Measurements from ENCODE around the gene EXOC6B. TPM values are rescaled to one million over a fixed set of nuclear protein-coding genes. Genes with fewer than 3 reads are reported as not detected.
"Not testable (repeated sequence)": the region's sequence is repeated elsewhere in the genome, so short reads cannot be mapped to it uniquely, and the experiment has no call there.

The EXOC6B gene
- total and polyA plus RNA-seq, 8 donors: 3.4 to 57.2 (median 27.1) TPM

GRCh38 chr2:72602711-72603110, 223.1 kb downstream of the EXOC6B start:
- TF ChIP-seq POLR2A (IDR thresholded peaks at IDR 0.05): no peak
- no peak for TF ChIP-seq EP300 (IDR thresholded peaks at IDR 0.05)
- TF ChIP-seq CTCF (IDR thresholded peaks at IDR 0.05): no peak
- no peak for TF ChIP-seq POLR2AphosphoS5 (IDR thresholded peaks at IDR 0.05)
- DNase-seq: no peak
- intact Hi-C loops (cut with DNase I; ENCODE audit: low total_unique reads): no loop called here
- Histone ChIP-seq H3K4me3 (no peak overlapping the region), H3K9me3 (no peaks in the 10 kb centered on the region), H3K4me1 (no peaks in the 10 kb centered on the region), H3K27me3 (no peaks in the 10 kb centered on the region), H3K27ac (no peak overlapping the region), H3K36me3 (no peaks in the 10 kb centered on the region)
- 89 to 96% (median 91%) methylated on average over 3 of the region's 3 CpGs for WGBS, 5 donors

- Histone ChIP-seq H3K4me3 (no peak overlapping the region), H3K27ac (no peak overlapping the region), H3K9me3 (no peaks in the 10 kb centered on the region), H3K36me3 (no peaks in the 10 kb centered on the region), H3K27me3 (no peaks in the 10 kb centered on the region), H3K4me1 (no peaks in the 10 kb centered on the region)
- TF ChIP-seq POLR2AphosphoS5 (IDR thresholded peaks at IDR 0.05) (no peak), CTCF (IDR thresholded peaks at IDR 0.05) (no peak), POLR2A (IDR thresholded peaks at IDR 0.05) (no peak), EP300 (IDR thresholded peaks at IDR 0.05) (no peak)
- WGBS, 5 donors: 78 to 90% (median 83%) methylated on average over 1 of the region's 1 CpG
- no peak for DNase-seq
- intact Hi-C loops (cut with DNase I; ENCODE audit: low total_unique reads): no loop called here
Measured at GRCh38 chr2:72602095-72602494, 223.7 kb downstream of the EXOC6B start.

- H3K4me3 ChIP-seq; H3K27ac ChIP-seq; DNase-seq; H3K9me3 ChIP-seq; H3K4me1 ChIP-seq; intact Hi-C loops (cut with DNase I; ENCODE audit: low total_unique reads); H3K36me3 ChIP-seq; H3K27me3 ChIP-seq: not testable (repeated sequence)
- WGBS, 5 donors: 96 to 100% (median 96%) methylated on average over 4 of the region's 4 CpGs
Measured at GRCh38 chr2:72583836-72584235, 242.0 kb downstream of the EXOC6B start.

GRCh38 chr2:72583376-72583775, 242.5 kb downstream of the EXOC6B start:
- no peaks in the 10 kb centered on the region for H3K27me3 ChIP-seq
- no peak for TF ChIP-seq EP300 (IDR thresholded peaks at IDR 0.05)
- TF ChIP-seq POLR2AphosphoS5 (IDR thresholded peaks at IDR 0.05): no peak
- no peak for TF ChIP-seq CTCF (IDR thresholded peaks at IDR 0.05)
- no peak overlapping the region for H3K4me3 ChIP-seq
- no peak overlapping the region for H3K27ac ChIP-seq
- H3K9me3 ChIP-seq: no peaks in the 10 kb centered on the region
- intact Hi-C loops (cut with DNase I; ENCODE audit: low total_unique reads): no loop called here
- WGBS, 5 donors: 24 to 58% (median 42%) methylated on average over 1 of the region's 1 CpG
- peaks cover 0 to 8% (median 0%) of the 10 kb centered on the region in 4 donors for H3K4me1 ChIP-seq
- DNase-seq: no peak
- no peaks in the 10 kb centered on the region for H3K36me3 ChIP-seq

GRCh38 chr2:72581560-72582181, 244.2 kb downstream of the EXOC6B start:
- H3K36me3 ChIP-seq: no peaks in the 10 kb centered on the region
- DNase-seq: no peak
- intact Hi-C loops (cut with DNase I; ENCODE audit: low total_unique reads): no loop called here
- H3K27me3 ChIP-seq: no peaks in the 10 kb centered on the region
- peaks cover 0 to 8% (median 0%) of the 10 kb centered on the region in 4 donors for H3K4me1 ChIP-seq
- TF ChIP-seq EP300 (IDR thresholded peaks at IDR 0.05) (no peak), POLR2AphosphoS5 (IDR thresholded peaks at IDR 0.05) (no peak)
- H3K27ac ChIP-seq: no peak overlapping the region
- WGBS, 5 donors: 71 to 86% (median 74%) methylated on average over 5 of the region's 5 CpGs
- H3K9me3 ChIP-seq: no peaks in the 10 kb centered on the region
- no peak overlapping the region for H3K4me3 ChIP-seq

Data from stomach (tissue), 9 donors.